GM06990 (cell line): ENCODE results near the gene KLHL35.

ENCODE experiments used
- DNase-seq: peaks from one replicate; pipeline ENCODE4 v3.0.0-alpha.2; 2011; ENCODE audit not compliant: insufficient read length; ENCODE audit errors: extremely low read depth
- H3K27me3 ChIP-seq: replicated peaks from 2 replicates; pipeline ENCODE4 v1.6.0; 2011; ENCODE audit warnings: low read length; ENCODE audit not compliant: control insufficient read depth, insufficient read depth
- H3K36me3 ChIP-seq: 2 replicates; pipeline ENCODE4 v1.5.1; 2011; ENCODE audit warnings: low read length; ENCODE audit not compliant: control insufficient read depth, insufficient read depth
- H3K4me3 ChIP-seq: replicated peaks from 2 replicates; pipeline ENCODE4 v1.5.1; 2011; ENCODE audit warnings: low read depth, mild to moderate bottlenecking, control low read depth, low read length
- CTCF ChIP-seq: IDR thresholded peaks from 2 replicates; pipeline ENCODE4 v1.5.1; 2011; ENCODE audit warnings: low read length, control low read depth, mild to moderate bottlenecking, inconsistent platforms; ENCODE audit not compliant: insufficient read depth, poor library complexity, severe bottlenecking

KLHL35 gene

DNA sequence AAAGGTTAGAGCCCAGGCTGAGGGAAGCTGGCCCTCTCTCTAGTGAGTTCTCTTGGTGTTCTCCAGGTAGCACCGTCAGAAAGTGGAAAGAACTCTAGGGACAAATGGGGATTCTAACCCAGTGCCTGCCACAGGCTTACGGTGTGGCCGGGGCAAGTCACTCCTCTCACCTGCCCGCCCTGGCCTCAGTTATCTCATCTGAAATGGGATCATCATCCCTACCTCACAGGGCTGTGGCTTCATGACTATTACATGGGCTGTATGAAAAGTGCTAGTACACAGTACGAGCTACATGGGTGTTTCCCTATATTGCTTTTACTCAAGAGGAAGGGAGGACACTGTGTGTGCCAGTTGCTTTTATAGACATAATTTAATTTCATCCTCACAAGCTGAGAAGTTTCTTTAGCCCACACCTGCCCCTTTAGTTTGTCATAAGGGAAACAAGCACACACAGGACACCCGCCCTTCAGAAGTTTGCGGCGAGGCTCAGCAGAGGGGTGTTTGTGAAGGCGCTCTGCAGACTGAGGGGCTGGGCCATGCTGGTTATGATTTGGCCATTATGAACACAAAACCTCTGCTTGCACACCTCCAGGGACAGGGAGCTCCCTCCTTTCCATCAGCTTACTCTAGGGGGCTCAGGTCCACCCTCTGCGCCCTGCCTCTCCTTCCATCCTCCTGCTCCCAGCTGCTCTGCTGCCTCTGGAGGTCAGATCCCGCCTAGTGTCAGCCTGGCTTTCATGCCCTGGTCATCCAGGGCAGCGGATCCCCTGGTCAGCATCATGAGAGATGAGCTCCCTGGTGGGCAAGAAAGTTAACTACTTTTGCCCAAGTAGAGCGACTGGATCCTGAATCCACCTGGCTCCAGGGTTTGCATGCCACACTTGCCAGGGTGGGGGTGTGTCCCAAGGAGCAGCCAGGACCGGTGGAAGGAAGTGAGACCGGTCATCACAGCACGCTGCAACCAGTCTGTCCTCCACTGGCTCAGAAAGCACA is 1.2 kb downstream of the KLHL35 start:
- no peak for DNase-seq
- TF ChIP-seq CTCF = no peak
- no peaks in the 10 kb centered on the region for H3K36me3 ChIP-seq
- peaks cover 2% of the 10 kb centered on the region for H3K27me3 ChIP-seq
- no peak overlapping the region for H3K4me3 ChIP-seq

- Histone ChIP-seq H3K36me3 (no peaks in the 10 kb centered on the region), H3K27me3 (peaks cover 2% of the 10 kb centered on the region), H3K4me3 (peak overlapping the region; percentile 34)
- no peak for TF ChIP-seq CTCF
- no peak for DNase-seq
These were observed 2.1 kb downstream of the KLHL35 start for GRCh38 chr11:75430714-75431532.

GRCh38 chr11:75429902-75430713 is 2.9 kb downstream of the KLHL35 start:
- Histone ChIP-seq H3K36me3 (no peaks in the 10 kb centered on the region), H3K27me3 (peaks cover 2% of the 10 kb centered on the region), H3K4me3 (peak overlapping the region; percentile 34)
- DNase-seq = peak; percentile 78
- no peak for TF ChIP-seq CTCF

GRCh38 chr11:75429641-75429901 is 3.4 kb downstream of the KLHL35 start:
- TF ChIP-seq CTCF = no peak
- H3K27me3 ChIP-seq = peaks cover 2% of the 10 kb centered on the region
- no peak overlapping the region for H3K4me3 ChIP-seq
- no peaks in the 10 kb centered on the region for H3K36me3 ChIP-seq
- DNase-seq = no peak

DNA sequence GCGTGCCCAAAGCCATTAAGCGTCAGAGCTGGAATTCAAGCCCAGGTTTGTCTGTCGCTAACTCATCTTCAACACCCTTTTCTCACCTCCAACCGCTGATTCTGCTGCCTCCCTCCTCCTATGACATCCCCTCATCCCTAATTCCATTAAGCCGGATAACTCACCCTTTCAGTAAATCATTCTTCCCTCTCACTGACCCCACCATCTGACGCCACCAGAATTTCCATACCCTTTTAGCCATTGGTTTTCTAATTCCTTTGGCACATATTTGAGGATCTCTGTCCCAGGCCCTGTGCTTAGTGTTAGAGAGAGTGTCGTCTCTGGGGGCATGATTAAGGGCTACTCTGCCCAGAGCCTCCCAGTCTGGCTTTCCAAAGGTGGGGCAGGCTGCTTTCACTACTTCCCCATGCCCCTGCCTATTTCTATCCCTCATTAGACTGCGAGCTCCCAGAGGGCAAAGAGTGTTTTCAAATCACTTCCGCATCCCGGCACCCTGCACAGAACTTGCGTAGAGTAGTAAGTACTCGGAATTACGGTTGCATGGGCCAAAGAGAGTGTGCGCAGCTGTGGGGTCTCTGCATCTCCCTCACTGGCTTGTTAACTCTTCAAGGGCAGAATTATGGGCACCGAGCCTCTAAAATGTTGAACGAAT is 3.9 kb downstream of the KLHL35 start:
- no peaks in the 10 kb centered on the region for H3K36me3 ChIP-seq
- no peak overlapping the region for H3K4me3 ChIP-seq
- no peak for TF ChIP-seq CTCF
- DNase-seq = no peak
- peaks cover 2% of the 10 kb centered on the region for H3K27me3 ChIP-seq
